GM12891 (cell line): ENCODE data around the gene ARG1. TPM values are rescaled to one million over a fixed set of nuclear protein-coding genes. Genes with fewer than 3 reads are reported as not detected.
A peak's percentile ranks its signal among the peaks of the same experiment; 100 is the strongest.
"Not testable (repeated sequence)": the region's sequence is repeated elsewhere in the genome, so short reads cannot be mapped to it uniquely, and the experiment has no call there.

Experiments used
- DNase-seq: peaks from one replicate; pipeline ENCODE4 v3.0.0; 2011; ENCODE audit warnings: low spot score; ENCODE audit not compliant: insufficient read length
- FAIRE-seq: peaks from 2 replicates; lab custom pipeline; 2011; peaks lifted over from hg19 to GRCh38; lab: Jason Lieb, UNC
- PAX5 ChIP-seq: IDR thresholded peaks from 2 replicates; pipeline ENCODE4 v1.6.1; 2011; ENCODE audit warnings: low read length, moderate library complexity, mild to moderate bottlenecking; ENCODE audit not compliant: insufficient read depth, severe bottlenecking
- POLR2A ChIP-seq: IDR thresholded peaks from 2 replicates; pipeline ENCODE4 v1.6.1; 2011; ENCODE audit warnings: low read depth, low read length, control low read depth
- POLR2AphosphoS5 ChIP-seq: IDR thresholded peaks from 2 replicates; pipeline ENCODE4 v1.6.1; 2011; ENCODE audit warnings: low read depth, low read length, control low read depth
- POU2F2 ChIP-seq: IDR thresholded peaks from 2 replicates; pipeline ENCODE4 v1.6.1; 2011; ENCODE audit warnings: low read depth, mild to moderate bottlenecking, control low read depth, low read length, moderate library complexity
- SPI1 ChIP-seq: IDR thresholded peaks from 2 replicates; pipeline ENCODE4 v1.6.1; 2011; ENCODE audit warnings: low read depth, low read length, control low read depth
- TAF1 ChIP-seq: IDR thresholded peaks from 2 replicates; pipeline ENCODE4 v1.6.1; 2011; ENCODE audit warnings: low read depth, low read length, control low read depth
- polyA plus RNA-seq: library from polyadenylated mRNA; unstranded; fragments of >200 nt; gene quantifications from one replicate; pipeline ENCODE4 v1.2.1, GENCODE V29; 2012; ENCODE audit warnings: low read depth, missing spikeins, inconsistent platforms; ENCODE audit not compliant: missing spikeins

Gene ARG1
- 0.26 TPM for polyA plus RNA-seq

GRCh38 chr6:131572686-131573415 is at the start of gene ARG1:
Gene ARG1 (plus strand): TSS chr6:131573226. CDS start chr6:131573283, 57 bp downstream.
- FAIRE-seq (no peak), DNase-seq (no peak)
- TF ChIP-seq POLR2A (no peak), PAX5 (no peak), POU2F2 (no peak), POLR2AphosphoS5 (no peak), TAF1 (no peak), SPI1 (no peak)

DNA sequence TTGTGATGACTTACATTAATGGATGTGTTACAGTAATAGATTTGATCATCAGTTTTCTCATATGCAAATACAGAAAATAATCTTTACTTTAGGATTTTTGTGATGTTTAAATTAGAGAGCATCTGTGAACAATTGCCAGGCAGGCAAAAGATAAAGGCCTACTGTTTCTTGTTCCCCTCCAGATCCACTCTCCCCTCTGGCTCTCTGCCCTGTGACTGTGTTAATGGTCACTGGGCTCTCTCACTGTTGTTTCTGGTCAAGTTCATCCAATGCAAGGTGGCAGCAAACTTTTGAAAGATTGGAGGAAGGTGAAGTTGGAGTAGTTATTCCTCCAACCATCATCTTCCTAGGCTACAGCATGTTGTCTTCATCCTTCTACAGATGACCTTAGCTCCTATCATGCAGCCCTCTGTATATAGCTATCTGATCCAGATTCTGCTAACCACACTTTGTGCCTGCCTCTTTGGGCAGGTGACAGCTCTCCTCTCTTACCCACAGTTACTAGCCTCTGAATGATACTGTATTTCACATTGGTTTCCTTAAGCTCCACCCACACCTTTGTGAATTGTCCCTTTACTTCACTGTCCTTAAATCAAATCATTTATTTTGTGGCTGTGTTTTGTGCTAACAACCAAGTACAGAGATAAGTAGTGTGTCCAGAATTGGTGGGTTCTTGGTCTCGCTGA is 48.9 kb upstream of the ARG1 start:
- no peak for FAIRE-seq
- no peak for DNase-seq
- TF ChIP-seq TAF1 (no peak), POLR2AphosphoS5 (no peak), PAX5 (no peak), POU2F2 (no peak), SPI1 (no peak), POLR2A (no peak)

GRCh38 chr6:131524695-131525336 is 48.2 kb upstream of the ARG1 start:
- FAIRE-seq (no peak), DNase-seq (no peak)
- TF ChIP-seq PAX5 (no peak), POLR2AphosphoS5 (no peak), POU2F2 (no peak), POLR2A (no peak), SPI1 (no peak), TAF1 (no peak)

DNA sequence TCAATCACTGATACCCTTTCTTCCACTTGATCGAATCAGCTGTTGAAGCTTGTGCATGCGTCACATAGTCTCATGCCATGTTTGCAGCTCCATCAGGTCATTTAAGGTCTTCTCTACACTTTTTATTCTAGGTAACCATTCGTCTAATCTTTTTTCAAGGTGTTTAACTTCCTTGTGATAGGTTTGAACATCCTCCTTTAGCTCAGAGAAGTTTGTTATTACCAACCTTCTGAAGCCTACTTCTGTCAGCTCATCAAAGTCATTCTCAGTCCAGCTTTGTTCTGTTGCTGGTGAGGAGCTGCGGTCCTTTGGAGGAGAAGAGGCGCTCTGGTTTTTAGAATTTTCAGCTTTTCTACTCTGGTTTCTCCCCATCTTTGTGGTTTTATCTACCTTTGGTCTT is 42.1 kb upstream of the ARG1 start:
- DNase-seq, FAIRE-seq: not testable (repeated sequence)

- FAIRE-seq, DNase-seq: not testable (repeated sequence)
Measured at GRCh38 chr6:131531681-131532080, 41.3 kb upstream of the ARG1 start.

DNA sequence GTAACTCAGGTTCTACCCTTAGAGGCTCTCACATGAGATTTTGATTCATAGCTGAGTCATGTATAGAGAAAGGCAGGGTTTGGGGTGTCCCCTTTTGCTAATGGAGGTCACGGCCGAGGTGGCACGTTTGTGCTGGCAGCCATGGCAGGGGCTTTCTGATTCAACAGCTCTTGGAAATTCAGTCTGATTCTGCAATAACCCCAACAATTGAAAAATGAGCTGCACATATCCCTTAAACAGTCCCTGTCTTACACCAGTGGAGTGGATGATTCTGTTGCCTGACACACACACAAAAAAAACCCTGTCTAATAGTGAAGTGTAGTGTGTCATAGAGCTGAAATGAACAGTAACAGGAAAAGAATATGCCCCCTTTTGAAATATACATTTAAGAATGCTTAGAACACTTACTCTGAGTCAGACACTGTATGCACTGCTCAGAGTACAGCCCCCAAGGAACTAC is 40.4 kb upstream of the ARG1 start:
- FAIRE-seq (no peak), DNase-seq (peak; percentile 9)
- TF ChIP-seq POU2F2 (no peak), POLR2AphosphoS5 (no peak), SPI1 (no peak)

- not testable (repeated sequence) for DNase-seq, FAIRE-seq
Measured at GRCh38 chr6:131538615-131539014, 34.4 kb upstream of the ARG1 start.

DNA sequence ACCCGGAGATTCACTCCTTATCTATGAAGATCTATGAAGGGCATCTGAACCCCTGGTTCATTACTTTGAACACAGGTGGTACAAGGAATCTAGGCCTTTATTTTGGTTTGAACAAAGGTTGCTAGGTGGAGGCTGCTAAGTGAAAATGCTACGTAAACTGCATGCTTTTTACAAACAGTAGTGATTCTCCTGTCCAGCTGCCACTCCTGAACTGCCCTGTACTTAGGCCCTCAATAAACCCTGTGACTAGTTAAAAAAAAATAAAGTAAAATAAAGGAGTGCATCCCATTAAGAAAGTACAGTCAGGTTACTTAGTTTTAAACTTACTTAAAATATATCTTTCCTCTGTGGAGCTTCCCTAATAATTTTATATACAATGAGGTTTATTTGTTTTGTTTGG is 27.7 kb upstream of the ARG1 start:
- DNase-seq, result no peak
- no peak for TF ChIP-seq PAX5
- TF ChIP-seq TAF1, result no peak
- no peak for TF ChIP-seq POLR2AphosphoS5
- no peak for TF ChIP-seq POU2F2
- TF ChIP-seq SPI1, result no peak
- TF ChIP-seq POLR2A, result no peak
- FAIRE-seq, result no peak

DNA sequence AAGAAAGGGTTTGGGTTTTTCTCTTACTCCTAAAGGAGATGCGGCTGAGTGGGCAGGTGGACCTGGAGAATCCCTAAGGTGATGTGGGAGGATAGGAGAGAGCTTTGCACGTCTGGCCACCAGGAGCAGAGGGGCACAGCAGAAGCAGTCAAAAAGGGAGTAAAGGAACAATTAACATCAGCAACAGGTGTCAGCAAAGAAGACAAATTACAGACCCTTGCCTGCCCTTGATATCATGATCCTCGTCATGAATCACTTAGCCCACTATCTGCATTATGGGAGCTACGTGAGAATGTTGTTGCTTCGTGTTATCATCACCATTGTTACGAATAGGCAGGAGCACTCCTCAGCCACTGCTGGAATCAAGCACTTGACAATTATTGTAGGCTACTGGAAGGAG is 25.5 kb upstream of the ARG1 start:
- FAIRE-seq (no peak), DNase-seq (no peak)
- TF ChIP-seq POU2F2, result no peak
- TF ChIP-seq PAX5, result no peak
- TF ChIP-seq SPI1, result no peak
- TF ChIP-seq POLR2A, result no peak
- no peak for TF ChIP-seq TAF1
- TF ChIP-seq POLR2AphosphoS5, result no peak

DNA sequence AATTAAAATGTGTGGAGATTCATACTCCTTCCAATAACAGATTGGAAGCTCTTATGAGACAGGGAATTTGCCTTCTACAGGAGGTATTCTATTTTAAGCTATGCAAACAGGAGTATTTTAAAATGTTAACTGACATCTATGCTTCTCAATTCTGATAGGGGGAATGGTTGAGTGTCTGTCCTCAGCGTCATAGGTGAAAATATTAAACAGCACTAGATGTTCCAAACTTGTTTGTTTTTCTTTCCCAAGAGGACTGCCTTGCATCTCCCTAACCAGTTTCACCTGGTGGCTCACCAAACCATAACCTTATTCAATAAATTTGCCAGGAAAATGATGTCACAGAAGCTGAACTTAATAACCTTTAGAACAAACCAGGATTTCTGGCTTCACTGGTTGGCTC is 24.6 kb upstream of the ARG1 start:
- TF ChIP-seq POU2F2, result no peak
- FAIRE-seq, result no peak
- DNase-seq, result no peak

DNA sequence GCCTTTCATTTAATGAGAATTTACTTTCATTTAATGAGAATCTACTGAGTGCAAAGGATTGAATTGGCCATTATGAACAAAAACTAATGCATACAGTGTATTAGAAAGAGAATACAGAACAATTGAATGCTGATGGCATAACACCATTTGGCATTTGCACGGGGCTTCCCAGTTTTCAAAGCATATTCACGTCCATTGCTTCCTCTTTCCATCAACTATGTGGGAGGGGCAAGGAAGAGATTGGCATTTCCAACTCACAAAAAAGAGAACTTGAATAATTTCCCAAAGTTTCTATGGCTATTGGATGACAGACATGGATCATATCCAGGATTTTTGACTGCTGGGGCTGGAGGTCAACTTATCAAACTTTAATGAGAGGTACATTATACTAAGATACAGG is 23.2 kb upstream of the ARG1 start:
- FAIRE-seq, result no peak

More for the DNA sequence above, 23.2 kb upstream of the ARG1 start:
- no peak for TF ChIP-seq SPI1
- TF ChIP-seq POLR2AphosphoS5, result no peak
- no peak for TF ChIP-seq POU2F2
- no peak for TF ChIP-seq PAX5
- TF ChIP-seq TAF1, result no peak
- TF ChIP-seq POLR2A, result no peak
- no peak for DNase-seq
